Measurements from ENCODE around the gene HTT.

Gene HTT

DNA sequence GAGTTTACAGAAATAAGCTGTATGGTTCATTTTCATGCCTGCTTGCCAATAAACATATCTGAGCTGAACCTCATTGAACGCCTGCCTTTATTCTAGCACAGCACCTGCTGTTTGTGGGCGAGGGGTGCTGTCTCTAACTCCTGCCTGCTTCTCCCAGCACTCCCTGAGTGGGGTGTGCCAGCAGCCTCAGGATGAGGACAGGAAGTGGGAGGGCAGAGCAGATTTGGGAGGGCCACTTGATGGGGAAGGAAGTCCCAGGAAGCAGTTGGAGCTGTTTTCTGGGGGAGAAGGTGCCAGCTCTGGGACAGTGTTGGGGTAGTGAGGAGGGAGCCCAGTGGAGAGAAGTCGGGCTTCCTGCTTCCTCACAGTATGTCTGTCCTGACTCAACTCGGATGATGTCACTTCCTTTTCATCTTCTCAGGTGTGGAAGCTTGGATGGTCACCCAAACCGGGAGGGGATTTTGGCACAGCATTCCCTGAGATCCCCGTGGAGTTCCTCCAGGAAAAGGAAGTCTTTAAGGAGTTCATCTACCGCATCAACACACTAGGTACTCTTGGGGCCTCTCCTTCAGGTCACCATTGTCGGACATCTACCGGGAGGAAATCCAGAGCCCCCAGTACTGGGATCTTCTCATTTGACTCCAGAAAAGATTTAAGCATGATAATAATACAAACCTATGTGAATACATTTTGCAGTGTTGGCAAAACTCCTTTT is 145.4 kb downstream of the HTT start:
- DNase-seq (ENCODE audit: low spot score), result no peak

DNA sequence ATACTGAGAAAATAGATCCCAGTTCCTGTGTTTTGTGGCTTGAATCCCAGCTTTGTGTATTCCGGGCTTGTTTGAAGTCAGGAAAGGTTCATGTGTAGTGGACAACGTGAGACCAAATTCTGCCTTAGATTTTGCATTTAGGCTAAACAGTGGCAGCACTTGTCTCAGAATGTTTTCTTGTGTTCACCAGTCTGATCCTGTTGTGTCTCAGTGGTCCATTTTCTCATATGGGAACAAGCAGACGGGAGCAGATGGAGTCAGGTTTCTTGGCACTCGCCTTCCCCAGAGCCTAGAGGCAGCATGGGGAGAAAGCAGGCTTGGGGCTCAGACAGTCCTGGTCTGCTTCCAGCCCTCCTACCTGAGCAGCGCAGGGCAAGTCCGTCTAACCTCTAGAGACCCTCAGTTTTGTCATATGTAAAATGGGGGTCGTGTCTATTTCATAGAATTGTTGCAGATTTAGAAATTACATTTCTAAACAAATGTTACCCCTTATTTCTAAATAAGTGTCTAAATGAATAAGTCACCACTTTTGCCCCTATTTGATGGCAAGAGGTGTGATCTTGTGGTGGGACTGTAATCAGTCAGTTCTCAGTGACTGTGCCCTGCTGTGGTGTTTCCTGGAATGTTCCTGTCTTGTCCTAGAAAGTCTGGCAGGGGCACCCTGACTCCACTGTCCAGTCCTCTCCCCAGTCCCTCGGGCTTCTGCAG is 146.1 kb downstream of the HTT start:
- DNase-seq (ENCODE audit: low spot score), result no peak

DNA sequence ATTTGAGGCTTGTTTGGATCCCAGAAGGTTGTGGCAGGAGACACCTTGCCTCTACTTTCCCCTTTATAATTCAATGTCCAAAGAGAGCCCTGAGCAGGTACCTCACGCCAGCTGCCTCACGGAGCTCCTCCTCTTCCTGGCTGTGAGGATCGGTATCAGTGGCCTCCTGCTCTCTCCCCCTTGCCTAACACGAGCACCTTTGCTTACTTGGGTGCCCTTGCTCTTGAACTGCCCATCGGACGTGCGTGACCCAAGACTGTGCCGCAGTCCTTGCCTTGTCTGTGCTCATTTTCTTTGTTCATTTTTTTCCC is 146.7 kb downstream of the HTT start:
- DNase-seq (ENCODE audit: low spot score), result no peak

DNA sequence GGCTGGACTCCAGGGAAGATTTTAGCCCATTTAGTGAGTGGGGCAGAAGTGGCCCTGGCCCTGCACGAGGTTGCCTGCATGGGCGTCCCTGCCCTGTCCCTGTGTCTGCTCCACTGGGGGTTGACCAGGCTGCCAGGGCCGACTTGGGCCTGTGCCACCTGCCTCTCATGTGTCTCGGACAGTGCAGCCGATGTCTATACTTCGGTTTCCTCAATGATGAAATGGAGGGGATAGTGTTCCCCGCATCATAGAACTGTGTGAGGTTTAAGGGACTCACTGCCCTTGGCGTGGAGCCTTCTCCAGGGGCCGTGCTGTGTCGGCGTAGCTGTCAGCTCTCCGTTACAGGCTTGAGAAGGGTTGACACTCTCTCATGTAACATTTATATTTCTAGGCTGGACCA is 147.5 kb downstream of the HTT start:
- no peak for DNase-seq (ENCODE audit: low spot score)

DNA sequence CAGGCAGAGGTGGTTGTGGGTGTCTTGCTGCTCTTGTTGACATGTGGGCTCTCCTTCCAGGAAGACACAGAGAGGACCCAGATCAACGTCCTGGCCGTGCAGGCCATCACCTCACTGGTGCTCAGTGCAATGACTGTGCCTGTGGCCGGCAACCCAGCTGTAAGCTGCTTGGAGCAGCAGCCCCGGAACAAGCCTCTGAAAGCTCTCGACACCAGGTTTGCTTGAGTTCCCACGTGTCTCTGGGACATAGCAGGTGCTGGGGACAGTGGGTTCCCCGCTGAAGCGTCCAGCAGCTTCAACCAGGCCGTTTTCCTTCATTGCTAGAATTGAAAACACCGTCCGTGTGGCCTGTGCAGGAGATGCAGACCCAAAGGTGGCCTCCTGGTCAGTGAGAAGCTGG is 148.9 kb downstream of the HTT start:
- no peak for DNase-seq (ENCODE audit: low spot score)

DNA sequence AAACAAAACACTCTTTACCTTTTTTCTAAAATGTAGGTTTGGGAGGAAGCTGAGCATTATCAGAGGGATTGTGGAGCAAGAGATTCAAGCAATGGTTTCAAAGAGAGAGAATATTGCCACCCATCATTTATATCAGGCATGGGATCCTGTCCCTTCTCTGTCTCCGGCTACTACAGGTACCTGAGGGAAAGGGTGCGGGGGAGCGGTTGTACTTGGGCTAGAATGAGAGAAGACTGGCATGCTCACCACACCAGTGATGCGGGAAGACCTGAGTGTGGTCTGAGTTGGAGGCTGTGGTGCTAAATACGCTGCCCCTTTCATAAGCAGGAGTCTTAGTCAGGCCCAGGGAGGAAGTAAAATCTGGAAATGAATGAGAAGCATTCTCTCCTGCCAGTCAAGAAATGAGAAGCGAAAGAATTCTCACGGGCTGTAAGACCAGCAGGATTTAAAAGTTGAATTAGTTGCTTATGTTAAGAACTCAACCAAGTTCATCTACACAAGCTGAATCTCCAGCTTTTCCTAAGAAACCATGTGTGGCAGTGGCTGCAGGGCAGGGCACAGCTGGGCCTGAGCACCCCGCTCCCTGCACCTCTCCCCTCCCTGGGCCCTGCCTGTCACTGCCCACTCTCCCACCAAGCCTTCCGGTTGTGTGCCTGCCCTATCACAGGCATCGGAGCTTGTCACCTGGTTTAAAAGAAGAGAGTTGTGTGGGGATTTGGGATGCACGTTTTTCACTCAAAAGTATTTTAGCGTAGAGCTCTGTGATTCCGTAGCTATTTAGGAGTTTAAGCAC is 149.7 kb downstream of the HTT start:
- DNase-seq (ENCODE audit: low spot score), result no peak

DNA sequence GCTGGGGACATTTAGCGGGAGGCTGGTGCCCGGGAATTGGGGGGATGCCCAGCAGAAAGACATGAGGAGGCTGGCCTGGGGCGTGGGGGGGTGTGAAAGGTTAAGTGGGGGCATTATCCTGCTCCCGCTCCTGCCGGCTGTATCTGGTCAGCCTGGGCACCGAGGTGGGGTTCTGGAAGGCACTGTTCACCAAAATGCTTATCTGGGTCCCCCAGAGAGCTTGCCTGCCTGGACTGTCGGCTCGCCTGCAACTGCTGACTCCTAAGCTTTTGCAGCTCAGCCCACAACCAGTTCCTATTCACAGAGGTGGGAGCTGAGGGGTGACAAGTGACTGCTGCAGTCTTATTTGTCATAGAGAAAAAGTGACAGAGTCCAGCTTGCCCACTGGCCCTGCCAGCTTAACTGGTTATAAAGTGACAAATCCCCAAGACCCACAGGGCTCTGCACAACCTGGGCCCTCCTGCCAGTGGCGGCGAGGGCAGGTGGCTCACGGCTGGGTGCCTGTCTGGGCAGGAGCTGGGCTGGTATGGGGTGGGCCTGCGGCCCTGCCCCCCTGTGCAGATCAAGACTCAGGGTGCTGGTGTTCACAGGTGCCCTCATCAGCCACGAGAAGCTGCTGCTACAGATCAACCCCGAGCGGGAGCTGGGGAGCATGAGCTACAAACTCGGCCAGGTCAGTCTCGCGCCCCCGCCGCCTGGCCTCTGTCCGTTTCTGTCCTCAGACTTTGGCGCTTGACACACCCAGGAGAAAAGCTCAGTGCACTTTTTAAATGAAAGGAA is 150.8 kb downstream of the HTT start:
- DNase-seq (ENCODE audit: low spot score), result no peak

DNA sequence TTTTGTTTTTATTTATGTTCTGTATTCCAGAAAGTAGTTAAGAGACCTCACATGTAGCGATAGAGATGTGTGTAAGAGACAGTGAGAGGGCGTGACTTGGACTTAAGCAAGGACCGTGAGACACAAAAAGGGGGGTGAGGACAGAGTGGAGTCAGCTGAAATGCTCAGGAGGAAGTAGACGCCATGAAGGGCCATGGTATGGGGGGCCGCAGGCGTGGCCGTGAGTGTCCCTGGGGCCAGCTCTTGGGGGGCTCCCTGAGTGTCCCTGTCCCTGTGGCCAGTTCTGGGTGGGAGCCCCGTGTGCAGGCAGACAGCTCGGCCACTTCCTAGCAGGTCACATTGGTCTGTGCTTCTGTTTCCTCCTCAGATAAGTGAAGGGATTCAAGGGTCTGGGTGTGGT is 151.5 kb downstream of the HTT start:
- no peak for DNase-seq (ENCODE audit: low spot score)

DNA sequence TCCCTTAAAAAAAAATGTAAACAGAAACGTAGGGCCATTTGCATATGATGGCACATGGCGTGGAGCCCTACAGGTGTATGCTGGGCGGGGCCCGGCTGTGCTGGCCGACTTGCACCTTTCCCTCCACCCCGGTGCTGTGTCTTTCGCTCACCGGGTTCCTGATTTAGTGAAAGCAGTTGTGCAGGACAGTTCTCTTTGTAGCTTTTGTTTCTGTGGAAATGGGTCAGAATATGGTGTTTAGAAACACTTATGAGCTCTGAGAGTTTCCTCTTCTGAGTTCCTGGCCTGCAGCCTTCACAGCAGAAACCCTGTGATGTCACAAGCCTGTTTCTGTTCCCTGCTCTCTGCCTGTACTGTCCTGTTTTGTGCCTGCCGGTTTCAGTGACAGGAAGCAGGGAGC is 152.0 kb downstream of the HTT start:
- no peak for DNase-seq (ENCODE audit: low spot score)

DNA sequence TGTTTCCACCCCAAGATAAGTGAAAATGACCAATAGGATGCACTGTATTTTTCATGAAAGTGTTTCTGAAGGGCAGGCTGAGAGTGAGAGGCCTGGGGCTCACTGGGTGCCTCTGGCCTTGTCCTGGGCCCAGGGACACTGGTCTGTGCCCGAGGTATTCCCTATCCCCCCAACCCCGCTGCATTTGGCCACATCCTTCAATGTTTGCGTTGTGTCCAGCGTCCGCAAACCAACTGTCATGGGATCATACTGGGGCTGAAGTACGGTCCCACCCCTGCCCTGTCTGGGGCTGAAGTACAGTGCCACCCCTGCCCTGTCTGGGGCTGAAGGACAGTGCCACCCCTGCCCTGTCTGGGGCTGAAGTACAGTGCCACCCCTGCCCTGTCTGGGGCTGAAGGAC is 152.5 kb downstream of the HTT start:
- no peak for DNase-seq (ENCODE audit: low spot score)

DNA sequence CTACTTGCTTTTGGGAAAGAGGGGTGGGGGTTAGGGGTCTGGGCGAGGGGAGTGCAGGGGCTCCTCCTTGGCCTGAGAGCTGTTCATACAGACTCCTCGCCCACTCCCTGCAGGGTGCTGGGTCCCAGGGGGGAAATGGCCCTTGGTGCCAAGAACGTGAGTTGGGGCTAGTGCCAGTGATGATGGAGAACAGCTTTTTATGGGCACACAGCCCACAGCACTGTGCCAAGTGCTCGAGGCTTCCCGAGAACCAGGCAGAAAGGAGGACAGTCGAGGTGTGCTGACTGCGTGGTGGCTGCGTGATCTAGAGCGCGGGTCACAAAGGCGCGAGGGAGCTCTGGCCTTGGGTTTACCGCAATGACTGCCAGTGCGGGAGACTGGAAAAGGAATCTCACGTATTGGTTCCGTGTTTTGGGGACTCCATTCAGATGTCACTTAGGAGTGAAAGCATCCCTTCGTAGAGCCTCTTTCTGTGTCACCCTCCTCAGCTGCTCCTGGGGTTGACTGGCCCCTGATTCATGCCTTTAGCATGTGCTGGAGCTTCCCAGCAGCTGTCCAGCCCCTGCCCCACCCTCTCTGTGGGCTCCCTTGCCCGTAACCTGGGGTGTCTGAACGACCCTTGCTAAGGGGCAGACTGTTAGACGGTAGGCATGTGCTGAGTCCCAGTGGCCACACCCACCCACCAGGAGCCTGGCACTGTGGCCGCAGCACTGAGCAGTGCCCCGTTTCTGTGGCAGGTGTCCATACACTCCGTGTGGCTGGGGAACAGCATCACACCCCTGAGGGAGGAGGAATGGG is 153.6 kb downstream of the HTT start:
- no peak for DNase-seq (ENCODE audit: low spot score)

DNA sequence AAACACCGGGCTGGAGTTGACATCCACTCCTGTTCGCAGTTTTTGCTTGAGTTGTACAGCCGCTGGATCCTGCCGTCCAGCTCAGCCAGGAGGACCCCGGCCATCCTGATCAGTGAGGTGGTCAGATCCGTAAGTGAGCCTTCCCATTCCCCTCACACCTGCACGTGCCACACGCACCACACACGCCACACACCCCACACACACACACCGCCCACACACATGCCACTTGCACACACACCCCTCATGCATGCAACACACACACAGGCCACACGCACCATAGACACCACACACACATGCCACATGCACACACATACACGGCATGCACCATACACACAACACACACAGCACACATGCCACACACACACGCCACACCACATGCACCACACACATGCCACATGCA is 154.4 kb downstream of the HTT start:
- DNase-seq (ENCODE audit: low spot score), result no peak

DNA sequence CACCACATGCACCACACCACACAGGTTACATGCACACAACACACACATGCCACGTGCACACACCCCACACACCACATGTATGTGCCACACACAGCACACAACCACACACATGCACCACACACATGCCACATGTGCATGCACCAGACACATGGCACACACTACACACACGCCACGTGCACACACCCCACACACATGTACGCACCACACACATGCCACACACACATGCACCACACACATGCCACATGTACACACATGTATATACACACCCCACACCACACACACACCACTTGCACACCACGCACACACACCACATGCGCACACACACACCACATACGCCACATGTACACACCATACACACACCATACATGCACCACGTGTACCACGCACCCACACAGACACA is 154.8 kb downstream of the HTT start:
- no peak for DNase-seq (ENCODE audit: low spot score)

DNA sequence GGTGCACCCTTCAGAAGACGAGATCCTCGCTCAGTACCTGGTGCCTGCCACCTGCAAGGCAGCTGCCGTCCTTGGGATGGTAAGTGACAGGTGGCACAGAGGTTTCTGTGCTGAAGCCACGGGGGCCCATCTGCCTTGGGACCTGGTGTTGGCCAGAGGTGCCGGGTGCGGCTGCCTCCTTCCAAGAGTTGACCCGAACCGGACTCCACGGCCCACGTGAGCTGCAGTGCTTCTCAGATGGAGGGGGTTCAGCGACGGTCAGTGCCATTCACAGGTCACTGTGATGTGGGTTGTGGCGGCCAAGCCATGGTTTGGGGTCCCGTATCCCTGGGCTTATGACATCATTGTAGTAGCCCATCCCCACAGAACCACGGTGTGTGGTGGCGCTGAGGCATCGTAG is 155.5 kb downstream of the HTT start:
- DNase-seq (ENCODE audit: low spot score), result no peak

DNA sequence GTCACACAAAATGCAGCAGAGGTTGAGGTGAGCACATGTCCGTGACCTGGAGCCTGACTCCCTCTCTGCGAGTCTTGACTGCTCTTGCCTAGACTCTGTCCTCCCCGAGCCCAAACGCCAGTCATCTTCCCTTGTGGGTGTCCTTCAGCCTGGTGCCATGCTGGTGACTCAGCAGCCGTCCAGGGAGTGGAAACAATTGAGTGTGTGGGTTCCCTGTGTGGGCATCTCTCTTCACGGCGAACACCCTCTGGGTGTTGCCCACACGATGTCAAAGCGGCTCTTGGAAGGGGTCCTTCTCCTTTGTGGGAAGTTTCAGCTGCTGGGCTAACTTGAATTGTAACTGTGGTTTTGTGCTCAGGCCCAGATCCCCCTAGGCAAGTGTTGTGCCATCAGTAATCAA is 157.0 kb downstream of the HTT start:
- no peak for DNase-seq (ENCODE audit: low spot score)

DNA sequence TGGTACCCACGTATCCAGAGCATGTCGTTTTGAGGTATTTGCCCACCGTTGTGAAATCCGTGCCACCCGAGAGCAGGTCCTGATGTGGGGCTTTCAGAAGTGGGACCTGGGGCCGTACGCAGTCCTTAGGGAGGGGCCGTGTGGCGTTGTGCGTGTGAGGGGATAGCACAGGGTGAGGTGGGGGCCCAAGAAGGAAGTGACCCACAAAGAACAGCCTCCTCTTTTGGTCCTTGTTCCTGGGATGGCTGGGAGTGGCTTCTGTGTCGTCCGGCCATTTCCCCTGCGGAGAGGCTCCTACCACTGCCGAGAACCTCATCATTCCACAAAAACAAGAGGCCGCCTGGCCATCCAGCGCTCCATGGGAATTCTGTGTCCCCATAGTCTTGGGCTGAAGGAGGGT is 157.5 kb downstream of the HTT start:
- DNase-seq (ENCODE audit: low spot score), result no peak

DNA sequence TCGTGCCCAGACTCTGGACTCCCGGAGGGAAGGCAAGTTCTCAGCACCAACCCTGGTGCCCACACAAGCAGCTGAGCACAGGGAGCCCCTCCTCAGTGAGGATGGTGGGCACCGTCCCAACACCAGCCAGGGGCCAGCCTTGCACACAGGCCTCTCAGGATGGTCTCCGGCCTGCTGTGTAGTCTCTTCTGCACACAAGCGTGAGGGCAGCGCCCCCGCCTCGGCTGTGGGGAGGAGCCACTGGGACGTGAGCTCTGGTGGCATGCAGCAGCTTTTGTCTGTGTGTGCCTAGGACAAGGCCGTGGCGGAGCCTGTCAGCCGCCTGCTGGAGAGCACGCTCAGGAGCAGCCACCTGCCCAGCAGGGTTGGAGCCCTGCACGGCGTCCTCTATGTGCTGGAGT is 158.4 kb downstream of the HTT start:
- no peak for DNase-seq (ENCODE audit: low spot score)

DNA sequence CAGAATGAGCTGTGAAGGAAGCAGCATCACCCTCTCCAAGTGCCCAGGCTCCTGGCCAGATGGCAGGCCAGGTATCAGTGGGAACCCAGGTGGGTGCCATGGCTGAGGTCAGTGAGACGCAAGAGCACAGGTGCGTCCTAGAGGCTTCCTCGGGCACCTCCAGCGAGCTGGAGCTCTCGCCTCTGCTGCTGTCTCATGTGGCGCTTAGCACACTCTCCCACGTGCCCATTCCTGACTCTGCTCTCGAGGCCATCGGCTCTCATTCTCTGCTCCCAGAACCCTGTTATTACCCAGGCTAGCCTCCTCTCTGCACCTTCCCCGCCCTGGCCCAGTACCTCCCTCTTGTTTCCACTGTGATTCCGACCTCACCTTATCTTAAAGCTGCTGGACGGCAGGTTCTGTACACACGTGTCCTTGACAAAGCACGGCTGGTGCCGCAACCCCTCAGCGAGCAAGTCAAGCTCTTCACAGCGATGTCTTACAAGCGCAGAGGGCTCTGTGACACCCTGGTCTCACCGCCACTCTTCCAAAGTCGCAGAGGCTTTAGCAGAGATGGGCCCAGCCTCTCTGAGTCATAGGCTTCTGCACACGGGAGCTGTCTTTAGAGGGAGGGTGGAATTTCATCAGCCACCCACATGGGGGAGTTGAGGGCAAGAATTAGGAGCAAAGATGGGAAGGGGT is 159.1 kb downstream of the HTT start:
- DNase-seq (ENCODE audit: low spot score), result no peak

DNA sequence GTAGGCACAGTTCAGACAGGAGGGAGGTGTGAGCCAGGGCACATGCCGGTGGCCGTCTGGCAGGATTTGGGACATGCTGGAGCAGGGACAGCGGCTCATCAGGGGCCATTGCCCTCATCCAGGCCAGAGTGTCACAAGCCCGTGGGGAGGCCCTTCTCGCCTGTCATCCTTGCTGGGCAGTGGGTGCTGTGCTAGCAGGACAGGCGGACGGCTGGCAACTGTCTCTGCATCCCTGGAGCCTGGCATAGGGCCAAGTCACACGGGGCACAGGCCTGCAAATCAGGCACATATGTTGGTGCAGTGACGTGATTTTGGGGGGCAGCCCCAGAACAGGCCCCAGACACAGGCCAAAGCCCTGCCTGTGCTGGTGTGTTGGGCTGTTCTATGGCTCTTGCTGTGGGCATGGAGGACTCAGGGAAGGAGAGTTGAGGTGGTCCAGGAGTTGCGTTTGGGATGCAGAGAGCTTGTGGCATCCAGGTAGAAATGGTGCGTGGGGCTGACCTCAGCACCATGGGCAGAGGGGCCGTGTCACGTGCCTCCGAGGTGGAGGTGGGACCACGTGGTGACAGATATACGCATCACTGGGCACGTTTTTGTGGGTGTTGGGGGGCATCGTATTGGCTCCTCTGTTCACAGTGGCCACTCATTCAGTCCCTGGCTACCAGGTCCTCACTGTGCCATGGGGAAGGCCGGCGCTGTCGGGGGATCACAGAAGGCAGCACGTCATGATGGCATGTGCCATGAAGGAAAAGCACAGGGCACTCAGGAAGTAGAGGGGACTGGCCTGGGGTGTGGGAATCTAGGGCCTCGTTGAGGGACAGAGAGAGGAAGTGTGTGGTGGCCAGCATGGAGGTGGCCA is 159.9 kb downstream of the HTT start:
- DNase-seq (ENCODE audit: low spot score), result no peak

DNA sequence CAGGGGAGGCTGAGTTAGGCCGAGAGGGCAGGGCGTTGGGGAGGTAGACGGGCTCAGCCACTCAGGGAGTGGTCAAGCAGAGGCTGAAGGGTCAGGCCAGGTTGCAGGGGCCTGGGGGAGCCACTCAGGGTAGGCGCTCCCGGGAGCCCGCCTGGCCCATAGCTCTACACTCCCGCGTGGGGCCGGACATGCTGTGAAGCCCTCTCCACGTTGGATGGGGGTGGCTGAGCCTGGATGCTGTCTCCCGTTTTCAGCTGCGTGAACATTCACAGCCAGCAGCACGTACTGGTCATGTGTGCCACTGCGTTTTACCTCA is 160.5 kb downstream of the HTT start:
- no peak for DNase-seq (ENCODE audit: low spot score)
